ENCODE data around the gene IL17B. TPM values are rescaled to one million over a fixed set of nuclear protein-coding genes. Genes with fewer than 3 reads are reported as not detected.

IL17B gene
- total and polyA plus RNA-seq, 2 of the 13 experiments (the other 11 are each of a cell fraction or from before 2014, with no cell fraction given): 0.29 to 2.6 TPM

DNA sequence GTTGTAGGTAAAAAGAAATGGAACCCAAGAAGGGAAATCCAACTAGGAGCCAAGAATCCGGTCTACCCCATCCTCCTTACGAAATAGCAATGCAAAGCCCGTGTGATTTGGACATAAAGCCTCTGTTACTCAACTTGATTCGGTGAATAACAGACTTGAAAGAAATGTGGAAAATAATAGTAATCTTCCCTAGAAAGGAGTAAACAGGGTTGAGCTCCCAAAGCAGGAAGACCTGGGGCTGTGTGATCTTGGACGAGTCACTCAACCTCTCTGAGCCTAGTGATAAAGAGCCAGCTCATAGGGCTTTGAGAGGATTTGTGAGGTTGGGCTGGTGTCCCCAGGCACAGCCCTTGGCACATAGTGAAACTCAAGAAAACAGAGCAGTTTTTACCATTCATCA is 42.7 kb upstream of the IL17B start (continued):
- TF ChIP-seq, protein P1, sequence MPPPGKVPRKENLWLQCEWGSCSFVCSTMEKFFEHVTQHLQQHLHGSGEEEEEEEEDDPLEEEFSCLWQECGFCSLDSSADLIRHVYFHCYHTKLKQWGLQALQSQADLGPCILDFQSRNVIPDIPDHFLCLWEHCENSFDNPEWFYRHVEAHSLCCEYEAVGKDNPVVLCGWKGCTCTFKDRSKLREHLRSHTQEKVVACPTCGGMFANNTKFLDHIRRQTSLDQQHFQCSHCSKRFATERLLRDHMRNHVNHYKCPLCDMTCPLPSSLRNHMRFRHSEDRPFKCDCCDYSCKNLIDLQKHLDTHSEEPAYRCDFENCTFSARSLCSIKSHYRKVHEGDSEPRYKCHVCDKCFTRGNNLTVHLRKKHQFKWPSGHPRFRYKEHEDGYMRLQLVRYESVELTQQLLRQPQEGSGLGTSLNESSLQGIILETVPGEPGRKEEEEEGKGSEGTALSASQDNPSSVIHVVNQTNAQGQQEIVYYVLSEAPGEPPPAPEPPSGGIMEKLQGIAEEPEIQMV (CRISPR knock-in tag; IDR thresholded peaks at IDR 0.05; ENCODE audit: low read depth): no peak
- TF ChIP-seq, protein P2, sequence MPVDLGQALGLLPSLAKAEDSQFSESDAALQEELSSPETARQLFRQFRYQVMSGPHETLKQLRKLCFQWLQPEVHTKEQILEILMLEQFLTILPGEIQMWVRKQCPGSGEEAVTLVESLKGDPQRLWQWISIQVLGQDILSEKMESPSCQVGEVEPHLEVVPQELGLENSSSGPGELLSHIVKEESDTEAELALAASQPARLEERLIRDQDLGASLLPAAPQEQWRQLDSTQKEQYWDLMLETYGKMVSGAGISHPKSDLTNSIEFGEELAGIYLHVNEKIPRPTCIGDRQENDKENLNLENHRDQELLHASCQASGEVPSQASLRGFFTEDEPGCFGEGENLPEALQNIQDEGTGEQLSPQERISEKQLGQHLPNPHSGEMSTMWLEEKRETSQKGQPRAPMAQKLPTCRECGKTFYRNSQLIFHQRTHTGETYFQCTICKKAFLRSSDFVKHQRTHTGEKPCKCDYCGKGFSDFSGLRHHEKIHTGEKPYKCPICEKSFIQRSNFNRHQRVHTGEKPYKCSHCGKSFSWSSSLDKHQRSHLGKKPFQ (CRISPR knock-in tag; IDR thresholded peaks at IDR 0.05; ENCODE audit: insufficient replicate concordance): no peak
- no peak for TF ChIP-seq NR2F1 (CRISPR knock-in tag; IDR thresholded peaks at IDR 0.05)
- no peak for TF ChIP-seq SP2 (CRISPR knock-in tag; IDR thresholded peaks at IDR 0.05)
- no peak for TF ChIP-seq HOXA5 (CRISPR knock-in tag; IDR thresholded peaks at IDR 0.05)
- TF ChIP-seq ZNF382 (CRISPR knock-in tag; IDR thresholded peaks at IDR 0.05; ENCODE audit: borderline replicate concordance): no peak

DNA sequence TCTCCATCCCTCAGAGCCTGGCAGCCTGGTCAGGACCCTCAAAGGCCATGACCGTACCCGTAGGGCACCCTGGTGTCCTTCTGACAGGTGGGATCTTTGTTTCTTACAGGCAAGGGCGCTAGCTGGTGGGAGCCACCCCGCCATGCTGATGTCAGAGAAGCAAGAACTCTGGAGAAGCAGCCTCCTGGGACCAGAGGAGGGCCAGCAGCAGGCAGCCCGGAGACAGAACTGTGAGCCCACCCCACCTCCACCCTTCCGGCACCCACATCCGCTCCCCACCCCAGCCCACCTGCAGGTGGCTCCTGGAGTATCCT is 42.2 kb upstream of the IL17B start:
- DNase-seq (ENCODE audit: low spot score): no peak
- H3K9ac ChIP-seq (ENCODE audit: insufficient read depth, low read depth, low read length): no peak overlapping the region
- no peaks in the 10 kb centered on the region for H3K79me2 ChIP-seq (ENCODE audit: insufficient read depth, low read length)
- ChIA-PET CTCF (ENCODE audit: low intra/inter-chr PET ratio, low total read pairs) (no interaction called here), POLR2A (no interaction called here)
- H2AFZ ChIP-seq (ENCODE audit: low read length): no peak overlapping the region
- 81% methylated on average over 4 of the region's 7 CpGs for WGBS (ENCODE audit: low lambda C conversion rate)
- no peak for FAIRE-seq
- intact Hi-C loops (cut with micrococcal nuclease; ENCODE audit: unreplicated experiment): no loop called here
- peaks cover 90% of the 10 kb centered on the region for H3K4me1 ChIP-seq (ENCODE audit: insufficient read depth, low read length)
- H3K4me2 ChIP-seq (ENCODE audit: low read depth, low read length): peak overlapping the region; percentile 64
- 0 out of 5 replicates have a peak, but pooled peaks cover 0 to 3% of the 10 kb centered on the region in 2 experiments for H3K27me3 ChIP-seq (ENCODE audit: control insufficient read depth in 1 of 2, insufficient read depth in 2 of 2, low read length in 2 of 2)
- no peak overlapping the region for H3K27ac ChIP-seq (ENCODE audit: extremely low read length, insufficient read depth, low read length)
- in situ Hi-C loops (cut with HindIII; ENCODE audit: extremely low pct_ligation_motif_present, low pct_unique_long_range_greater_than_20kb): no loop called here
- no peaks in the 10 kb centered on the region for H3K9me3 ChIP-seq (ENCODE audit: low read length)
- no peak for TF ChIP-seq RFXANK (CRISPR knock-in tag; IDR thresholded peaks at IDR 0.05)
- TF ChIP-seq, protein P3, sequence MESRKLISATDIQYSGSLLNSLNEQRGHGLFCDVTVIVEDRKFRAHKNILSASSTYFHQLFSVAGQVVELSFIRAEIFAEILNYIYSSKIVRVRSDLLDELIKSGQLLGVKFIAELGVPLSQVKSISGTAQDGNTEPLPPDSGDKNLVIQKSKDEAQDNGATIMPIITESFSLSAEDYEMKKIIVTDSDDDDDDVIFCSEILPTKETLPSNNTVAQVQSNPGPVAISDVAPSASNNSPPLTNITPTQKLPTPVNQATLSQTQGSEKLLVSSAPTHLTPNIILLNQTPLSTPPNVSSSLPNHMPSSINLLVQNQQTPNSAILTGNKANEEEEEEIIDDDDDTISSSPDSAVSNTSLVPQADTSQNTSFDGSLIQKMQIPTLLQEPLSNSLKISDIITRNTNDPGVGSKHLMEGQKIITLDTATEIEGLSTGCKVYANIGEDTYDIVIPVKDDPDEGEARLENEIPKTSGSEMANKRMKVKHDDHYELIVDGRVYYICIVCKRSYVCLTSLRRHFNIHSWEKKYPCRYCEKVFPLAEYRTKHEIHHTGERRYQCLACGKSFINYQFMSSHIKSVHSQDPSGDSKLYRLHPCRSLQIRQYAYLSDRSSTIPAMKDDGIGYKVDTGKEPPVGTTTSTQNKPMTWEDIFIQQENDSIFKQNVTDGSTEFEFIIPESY (CRISPR knock-in tag; IDR thresholded peaks at IDR 0.05): peak; percentile 78
- no peak for TF ChIP-seq JUN (CRISPR knock-in tag; IDR thresholded peaks at IDR 0.05)
- no peak for TF ChIP-seq NFATC3 (CRISPR knock-in tag; IDR thresholded peaks at IDR 0.05)
- TF ChIP-seq TEAD2 (CRISPR knock-in tag; IDR thresholded peaks at IDR 0.05): no peak
- TF ChIP-seq, protein P4, sequence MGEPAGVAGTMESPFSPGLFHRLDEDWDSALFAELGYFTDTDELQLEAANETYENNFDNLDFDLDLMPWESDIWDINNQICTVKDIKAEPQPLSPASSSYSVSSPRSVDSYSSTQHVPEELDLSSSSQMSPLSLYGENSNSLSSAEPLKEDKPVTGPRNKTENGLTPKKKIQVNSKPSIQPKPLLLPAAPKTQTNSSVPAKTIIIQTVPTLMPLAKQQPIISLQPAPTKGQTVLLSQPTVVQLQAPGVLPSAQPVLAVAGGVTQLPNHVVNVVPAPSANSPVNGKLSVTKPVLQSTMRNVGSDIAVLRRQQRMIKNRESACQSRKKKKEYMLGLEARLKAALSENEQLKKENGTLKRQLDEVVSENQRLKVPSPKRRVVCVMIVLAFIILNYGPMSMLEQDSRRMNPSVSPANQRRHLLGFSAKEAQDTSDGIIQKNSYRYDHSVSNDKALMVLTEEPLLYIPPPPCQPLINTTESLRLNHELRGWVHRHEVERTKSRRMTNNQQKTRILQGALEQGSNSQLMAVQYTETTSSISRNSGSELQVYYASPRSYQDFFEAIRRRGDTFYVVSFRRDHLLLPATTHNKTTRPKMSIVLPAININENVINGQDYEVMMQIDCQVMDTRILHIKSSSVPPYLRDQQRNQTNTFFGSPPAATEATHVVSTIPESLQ (CRISPR knock-in tag; conservative IDR thresholded peaks at IDR 0.05): no peak
- no peak for TF ChIP-seq XRCC5 (optimal IDR thresholded peaks at IDR 0.05; ENCODE audit: low read length)
- BruUV-seq (replicated peaks): no TSS peak
- no peaks in the 10 kb centered on the region for H3K36me3 ChIP-seq (replicated peaks in 1 of 2; ENCODE audit: control insufficient read depth in 1 of 2, insufficient read depth in 2 of 2, low read length in 2 of 2)
- H3K4me3 ChIP-seq (replicated peaks in 1 of 3; ENCODE audit: insufficient read depth in 1 of 3, low read depth in 2 of 3, low read length in 3 of 3): peak overlapping the region in 1 of 3 experiments; percentile 53; a peak in 1 of 6 replicates
- no peaks in the 10 kb centered on the region for H4K20me1 ChIP-seq (ENCODE audit: insufficient read depth, low read length)
- no peak for ATAC-seq
